ENCODE data around the gene GRHL1.

DNA sequence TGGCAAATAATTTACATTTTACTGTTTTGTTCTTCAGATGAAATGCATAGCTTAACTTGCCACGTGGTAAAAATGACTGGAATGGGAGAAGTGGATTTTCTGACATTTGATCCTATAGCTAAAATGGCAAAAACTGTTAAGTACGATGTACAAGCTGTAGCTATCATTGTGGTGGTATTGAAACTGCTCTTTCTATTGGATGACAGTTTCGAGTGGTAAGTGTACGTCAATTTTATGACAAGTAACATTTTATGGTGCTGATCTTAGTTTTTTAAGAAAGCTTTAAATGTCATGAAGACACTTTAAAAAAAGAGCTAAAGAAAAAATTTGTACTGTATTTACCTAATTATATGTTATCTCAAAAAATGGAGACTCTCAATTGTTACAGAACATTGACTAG lies 40.8 kb upstream of the GRHL1 start:
- TF ChIP-seq, protein P1, sequence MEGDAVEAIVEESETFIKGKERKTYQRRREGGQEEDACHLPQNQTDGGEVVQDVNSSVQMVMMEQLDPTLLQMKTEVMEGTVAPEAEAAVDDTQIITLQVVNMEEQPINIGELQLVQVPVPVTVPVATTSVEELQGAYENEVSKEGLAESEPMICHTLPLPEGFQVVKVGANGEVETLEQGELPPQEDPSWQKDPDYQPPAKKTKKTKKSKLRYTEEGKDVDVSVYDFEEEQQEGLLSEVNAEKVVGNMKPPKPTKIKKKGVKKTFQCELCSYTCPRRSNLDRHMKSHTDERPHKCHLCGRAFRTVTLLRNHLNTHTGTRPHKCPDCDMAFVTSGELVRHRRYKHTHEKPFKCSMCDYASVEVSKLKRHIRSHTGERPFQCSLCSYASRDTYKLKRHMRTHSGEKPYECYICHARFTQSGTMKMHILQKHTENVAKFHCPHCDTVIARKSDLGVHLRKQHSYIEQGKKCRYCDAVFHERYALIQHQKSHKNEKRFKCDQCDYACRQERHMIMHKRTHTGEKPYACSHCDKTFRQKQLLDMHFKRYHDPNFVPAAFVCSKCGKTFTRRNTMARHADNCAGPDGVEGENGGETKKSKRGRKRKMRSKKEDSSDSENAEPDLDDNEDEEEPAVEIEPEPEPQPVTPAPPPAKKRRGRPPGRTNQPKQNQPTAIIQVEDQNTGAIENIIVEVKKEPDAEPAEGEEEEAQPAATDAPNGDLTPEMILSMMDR (IDR thresholded peaks at IDR 0.05 in 4 of 5, conservative IDR thresholded peaks at IDR 0.05 in 1 of 5): no peak
- TF ChIP-seq POLR2A (IDR thresholded peaks at IDR 0.05): no peak
